ENCODE measurements around the gene ERBB4.

DNA sequence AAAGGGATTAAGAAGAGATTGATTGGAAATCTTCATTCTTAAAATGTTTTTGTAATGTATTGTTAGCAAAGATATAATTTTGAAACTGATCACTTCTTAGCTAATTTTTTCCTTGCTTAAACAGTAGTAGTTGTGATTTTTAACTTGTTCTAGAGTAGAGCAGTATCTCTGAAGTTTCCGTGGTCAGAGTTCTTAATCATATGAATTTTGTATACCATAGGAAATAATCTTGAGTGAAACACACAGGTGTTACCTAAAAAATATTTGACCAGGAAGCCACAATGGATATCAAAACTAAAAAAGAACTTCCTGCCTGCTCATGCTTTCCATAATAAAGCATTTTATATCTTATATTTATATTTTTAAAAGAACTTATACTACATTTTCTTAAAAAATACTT is 907.1 kb downstream of the ERBB4 start:
- no peak for TF ChIP-seq CTCF (IDR thresholded peaks at IDR 0.05)
- no peak for TF ChIP-seq POLR2A (IDR thresholded peaks at IDR 0.05)

All from uterus (tissue), 2 donors.